Effector memory CD8-positive, alpha-beta T cell (primary cell): ENCODE results near the gene POU2F3.
"Not testable (repeated sequence)": the region's sequence is repeated elsewhere in the genome, so short reads cannot be mapped to it uniquely, and the experiment has no call there.

ENCODE experiments used
- ATAC-seq: fragments of 150-1000 bp; cut with Tn5 transposase; replicated peaks from 2 replicates; pipeline ENCODE4 v1.10.0; 2021; ENCODE audit warnings: mild to moderate bottlenecking, moderate library complexity
- DNase-seq, 3 experiments: peaks; one replicate each; pipeline ENCODE4 v3.0.0; 2021
- H3K27ac Mint-ChIP-seq, 2 donors: one replicate each; pipeline ENCODE4 v1.8.0; 2022; ENCODE audit warnings: mild to moderate bottlenecking in 2 of 2, mixed read lengths in 2 of 2, moderate library complexity in 2 of 2
- H3K27me3 Mint-ChIP-seq, 2 donors: one replicate each; pipeline ENCODE4 v1.8.0; 2022; ENCODE audit warnings: mixed read lengths in 2 of 2
- H3K36me3 Mint-ChIP-seq: one replicate; pipeline ENCODE4 v1.8.0; 2022; ENCODE audit warnings: mild to moderate bottlenecking, moderate library complexity, mixed read lengths; ENCODE audit not compliant: insufficient read depth
- H3K4me1 Mint-ChIP-seq, 2 donors: one replicate each; pipeline ENCODE4 v1.8.0; 2022; ENCODE audit warnings: low read depth in 2 of 2, mixed read lengths in 2 of 2
- H3K4me3 Mint-ChIP-seq, 2 donors: one replicate each; pipeline ENCODE4 v1.8.0; 2022; ENCODE audit warnings: mild to moderate bottlenecking in 2 of 2, mixed read lengths in 2 of 2, moderate library complexity in 2 of 2
- H3K9me3 Mint-ChIP-seq, 2 donors: one replicate each; pipeline ENCODE4 v1.8.0; 2022; ENCODE audit warnings: mixed read lengths in 2 of 2

POU2F3 gene

GRCh38 chr11:120273956-120274355, 34.0 kb downstream of the POU2F3 start:
- not testable (repeated sequence) for DNase-seq, H3K27ac Mint-ChIP-seq, H3K36me3 Mint-ChIP-seq, H3K4me3 Mint-ChIP-seq, H3K4me1 Mint-ChIP-seq, ATAC-seq, H3K9me3 Mint-ChIP-seq
- H3K27me3 Mint-ChIP-seq, result peaks cover 32 to 39% of the 10 kb centered on the region in 2 donors

- Mint-ChIP-seq H3K4me1 (peaks cover 0 to 2% of the 10 kb centered on the region in 2 donors), H3K9me3 (no peaks in the 10 kb centered on the region)
- ATAC-seq, result no peak
Observed at GRCh38 chr11:120279502-120279901, 39.6 kb downstream of the POU2F3 start.

GRCh38 chr11:120280600-120281051, 40.7 kb downstream of the POU2F3 start:
- ATAC-seq (no peak), DNase-seq (no peak)
- Mint-ChIP-seq H3K9me3 (no peaks in the 10 kb centered on the region), H3K27ac (no peak overlapping the region), H3K4me1 (peaks cover 0 to 2% of the 10 kb centered on the region in 2 donors), H3K36me3 (peaks cover 3% of the 10 kb centered on the region), H3K4me3 (no peak overlapping the region), H3K27me3 (peaks cover 0 to 15% of the 10 kb centered on the region in 2 donors)

More at GRCh38 chr11:120279502-120279901, 39.6 kb downstream of the POU2F3 start:
- Mint-ChIP-seq H3K4me3 (no peak overlapping the region), H3K27ac (no peak overlapping the region), H3K36me3 (peaks cover 3% of the 10 kb centered on the region), H3K27me3 (peaks cover 8 to 25% of the 10 kb centered on the region in 2 donors)
- DNase-seq, result no peak

- DNase-seq (no peak), ATAC-seq (no peak)
- no peak overlapping the region for H3K4me3 Mint-ChIP-seq
- peaks cover 3% of the 10 kb centered on the region for H3K36me3 Mint-ChIP-seq
- peaks cover 0 to 2% of the 10 kb centered on the region in 2 donors for H3K4me1 Mint-ChIP-seq
- H3K27ac Mint-ChIP-seq, result no peak overlapping the region
- H3K9me3 Mint-ChIP-seq, result no peaks in the 10 kb centered on the region
- H3K27me3 Mint-ChIP-seq, result peaks cover 3 to 20% of the 10 kb centered on the region in 2 donors
Observed at GRCh38 chr11:120281143-120281795, 41.3 kb downstream of the POU2F3 start.

GRCh38 chr11:120283124-120283523, 43.2 kb downstream of the POU2F3 start:
- no peak for ATAC-seq
- no peak overlapping the region for H3K27ac Mint-ChIP-seq
- H3K4me3 Mint-ChIP-seq, result no peak overlapping the region
- H3K9me3 Mint-ChIP-seq, result no peaks in the 10 kb centered on the region
- peaks cover 0 to 2% of the 10 kb centered on the region in 2 donors for H3K4me1 Mint-ChIP-seq
- H3K27me3 Mint-ChIP-seq, result peaks cover 18 to 29% of the 10 kb centered on the region in 2 donors
- DNase-seq, result no peak
- no peaks in the 10 kb centered on the region for H3K36me3 Mint-ChIP-seq

- ATAC-seq, result no peak
- H3K4me3 Mint-ChIP-seq, result no peak overlapping the region
- H3K27ac Mint-ChIP-seq, result no peak overlapping the region
- H3K9me3 Mint-ChIP-seq, result no peaks in the 10 kb centered on the region
- peaks cover under 1 to 2% of the 10 kb centered on the region in 2 donors for H3K4me1 Mint-ChIP-seq
- no peaks in the 10 kb centered on the region for H3K36me3 Mint-ChIP-seq
- H3K27me3 Mint-ChIP-seq, result peaks cover 20 to 34% of the 10 kb centered on the region in 2 donors
- DNase-seq, result no peak
Observed at GRCh38 chr11:120284272-120284671, 44.3 kb downstream of the POU2F3 start.

- DNase-seq (no peak), ATAC-seq (no peak)
- Mint-ChIP-seq H3K27me3 (peaks cover 28 to 43% of the 10 kb centered on the region in 2 donors), H3K9me3 (no peaks in the 10 kb centered on the region), H3K27ac (no peak overlapping the region), H3K36me3 (no peaks in the 10 kb centered on the region), H3K4me1 (peaks cover 5% of the 10 kb centered on the region in 2 donors), H3K4me3 (no peak overlapping the region)
Observed at GRCh38 chr11:120285256-120285655, 45.3 kb downstream of the POU2F3 start.

- Mint-ChIP-seq H3K36me3 (no peaks in the 10 kb centered on the region), H3K4me1 (peaks cover 3 to 5% of the 10 kb centered on the region in 2 donors), H3K9me3 (no peaks in the 10 kb centered on the region), H3K4me3 (no peak overlapping the region), H3K27ac (no peak overlapping the region), H3K27me3 (peaks cover 31 to 52% of the 10 kb centered on the region in 2 donors)
- no peak for DNase-seq
- no peak for ATAC-seq
Observed at GRCh38 chr11:120288021-120288420, 48.1 kb downstream of the POU2F3 start.

- no peaks in the 10 kb centered on the region for H3K36me3 Mint-ChIP-seq
- peak overlapping the region in 1 of 2 donors; percentile 36 for H3K27ac Mint-ChIP-seq
- peaks cover 45 to 66% of the 10 kb centered on the region in 2 donors for H3K27me3 Mint-ChIP-seq
- H3K9me3 Mint-ChIP-seq, result no peaks in the 10 kb centered on the region
- H3K4me1 Mint-ChIP-seq, result peaks cover 3 to 5% of the 10 kb centered on the region in 2 donors
- H3K4me3 Mint-ChIP-seq, result no peak overlapping the region
- ATAC-seq (no peak), DNase-seq (no peak)
Observed at GRCh38 chr11:120289426-120289825, 49.5 kb downstream of the POU2F3 start.

GRCh38 chr11:120290956-120291355, 51.0 kb downstream of the POU2F3 start:
- ATAC-seq (no peak), DNase-seq (no peak)
- H3K9me3 Mint-ChIP-seq, result no peaks in the 10 kb centered on the region
- H3K4me3 Mint-ChIP-seq, result no peak overlapping the region
- no peaks in the 10 kb centered on the region for H3K36me3 Mint-ChIP-seq
- peaks cover 3 to 5% of the 10 kb centered on the region in 2 donors for H3K4me1 Mint-ChIP-seq
- H3K27me3 Mint-ChIP-seq, result peaks cover 48 to 75% of the 10 kb centered on the region in 2 donors
- no peak overlapping the region for H3K27ac Mint-ChIP-seq

GRCh38 chr11:120293038-120293800, 53.3 kb downstream of the POU2F3 start:
- Mint-ChIP-seq H3K36me3 (no peaks in the 10 kb centered on the region), H3K4me1 (peaks cover 3 to 5% of the 10 kb centered on the region in 2 donors), H3K27ac (no peak overlapping the region), H3K4me3 (no peak overlapping the region), H3K27me3 (peaks cover 32 to 83% of the 10 kb centered on the region in 2 donors), H3K9me3 (no peaks in the 10 kb centered on the region)
- ATAC-seq (no peak), DNase-seq (no peak)

GRCh38 chr11:120294096-120294495, 54.2 kb downstream of the POU2F3 start:
- no peak for DNase-seq
- H3K27ac Mint-ChIP-seq, result no peak overlapping the region
- no peak for ATAC-seq
- peaks cover 37 to 86% of the 10 kb centered on the region in 2 donors for H3K27me3 Mint-ChIP-seq
- H3K4me1 Mint-ChIP-seq, result peaks cover 3 to 5% of the 10 kb centered on the region in 2 donors
- H3K4me3 Mint-ChIP-seq, result no peak overlapping the region
- H3K9me3 Mint-ChIP-seq, result no peaks in the 10 kb centered on the region
- no peaks in the 10 kb centered on the region for H3K36me3 Mint-ChIP-seq

- DNase-seq (no peak), ATAC-seq (no peak)
- Mint-ChIP-seq H3K4me1 (no peaks in the 10 kb centered on the region), H3K9me3 (no peaks in the 10 kb centered on the region), H3K4me3 (no peak overlapping the region), H3K36me3 (no peaks in the 10 kb centered on the region), H3K27me3 (peaks cover 33 to 84% of the 10 kb centered on the region in 2 donors), H3K27ac (no peak overlapping the region)
Observed at GRCh38 chr11:120295099-120295498, 55.2 kb downstream of the POU2F3 start.

- no peak for DNase-seq
- peaks cover 33 to 78% of the 10 kb centered on the region in 2 donors for H3K27me3 Mint-ChIP-seq
- no peak overlapping the region for H3K4me3 Mint-ChIP-seq
- no peak for ATAC-seq
- no peaks in the 10 kb centered on the region for H3K9me3 Mint-ChIP-seq
- no peaks in the 10 kb centered on the region for H3K4me1 Mint-ChIP-seq
- H3K36me3 Mint-ChIP-seq, result no peaks in the 10 kb centered on the region
- no peak overlapping the region for H3K27ac Mint-ChIP-seq
Observed at GRCh38 chr11:120296554-120296953, 56.6 kb downstream of the POU2F3 start.
